Uterus (tissue), 4 donors: Measurements from ENCODE around the gene HOXC12. TPM values are rescaled to one million over a fixed set of nuclear protein-coding genes. Genes with fewer than 3 reads are reported as not detected.

ENCODE experiments used
- DNase-seq, 2 donors: peaks; one replicate each; pipeline ENCODE4 v3.0.0-alpha.2; 2019 to 2020
- H3K27ac ChIP-seq, 2 donors: fragments of 200-600 bp; sonication (generic); 1 replicate in 1 of 2; 2 replicates in 1 of 2; pipeline ENCODE4 v1.5.1; 2016 to 2018
- H3K27me3 ChIP-seq, 2 donors: fragments of 200-600 bp; sonication (generic); one replicate each; pipeline ENCODE4 v1.5.1; 2018 to 2019; ENCODE audit warnings: control low read depth in 1 of 2
- H3K36me3 ChIP-seq, 2 donors: fragments of 200-600 bp; sonication (generic); one replicate each; pipeline ENCODE4 v1.5.1; 2019; ENCODE audit warnings: control low read depth in 1 of 2
- H3K4me1 ChIP-seq, 2 donors: fragments of 200-600 bp; sonication (generic); one replicate each; pipeline ENCODE4 v1.5.1; 2018 to 2019; ENCODE audit warnings: control low read depth in 1 of 2
- H3K4me3 ChIP-seq, 2 donors: fragments of 200-600 bp; sonication (generic); 1 replicate in 1 of 2; 2 replicates in 1 of 2; pipeline ENCODE4 v1.5.1; 2018 to 2019; ENCODE audit warnings: mild to moderate bottlenecking in 1 of 2
- H3K9me3 ChIP-seq, 2 donors: fragments of 200-600 bp; sonication (generic); one replicate each; pipeline ENCODE4 v1.5.1; 2019; ENCODE audit warnings: control low read depth in 1 of 2
- CTCF ChIP-seq, 4 experiments: fragments of 200-600 bp in 2 of 4; fragments of 450-650 bp in 2 of 4; sonication (generic) in 2 of 4; IDR thresholded peaks; one replicate each; pipeline ENCODE4 v1.5.1; 2016 to 2019; ENCODE audit warnings: antibody characterized with exemption in 4 of 4, mild to moderate bottlenecking in 2 of 4, moderate library complexity in 1 of 4
- POLR2A ChIP-seq, 2 donors: fragments of 450-650 bp; IDR thresholded peaks; one replicate each; pipeline ENCODE4 v1.6.1; 2016; ENCODE audit warnings: antibody characterized with exemption in 2 of 2, mild to moderate bottlenecking in 1 of 2, moderate library complexity in 1 of 2
- intact Hi-C: fragments of 100-400 bp; cut with DNase I; formaldehyde crosslinking; loops from one replicate; pipeline ENCODE4 v1.15.1; 2023; ENCODE audit warnings: low total_unique reads
- total RNA-seq, 4 donors: library from RNA; depleted of rRNA in 3 of 4; stranded (reverse); fragments of >200 nt in 3 of 4; gene quantifications; one replicate each; pipeline versions ENCODE4 v1.1.0 to v1.2.4, GENCODE V29; 2014 to 2023
- donor health status: DM: yes; HTN: yes; CAD: no.

Gene HOXC12
- total RNA-seq, 4 donors from 2014 or later, result not detected

- Histone ChIP-seq H3K4me1 (peaks cover 0 to 22% of the 10 kb centered on the region in 2 donors), H3K36me3 (no peaks in the 10 kb centered on the region), H3K27ac (peak overlapping the region in 1 of 2 donors; percentile 49), H3K27me3 (peaks cover 36 to 72% of the 10 kb centered on the region in 2 donors), H3K9me3 (no peaks in the 10 kb centered on the region), H3K4me3 (no peak overlapping the region)
- intact Hi-C loops, result no loop called here
- DNase-seq, result no peak
- no peak for TF ChIP-seq CTCF (IDR thresholded peaks at IDR 0.05)
- no peak for TF ChIP-seq POLR2A (IDR thresholded peaks at IDR 0.05)
These were observed 44.2 kb downstream of the HOXC12 start for GRCh38 chr12:53998900-53999236.

GRCh38 chr12:53999559-54000115 is 44.9 kb downstream of the HOXC12 start:
- Histone ChIP-seq H3K27me3 (peaks cover 29 to 64% of the 10 kb centered on the region in 2 donors), H3K4me3 (peak overlapping the region; percentile 15 to 48), H3K9me3 (no peaks in the 10 kb centered on the region), H3K4me1 (peaks cover 0 to 15% of the 10 kb centered on the region in 2 donors), H3K27ac (peak overlapping the region in 1 of 2 donors; percentile 49), H3K36me3 (no peaks in the 10 kb centered on the region)
- peak in 1 of 2 donors; percentile 70 for DNase-seq
- TF ChIP-seq POLR2A (IDR thresholded peaks at IDR 0.05) (no peak), CTCF (IDR thresholded peaks at IDR 0.05) (no peak)
- intact Hi-C loops, result no loop called here

- H3K36me3 ChIP-seq, result no peaks in the 10 kb centered on the region
- TF ChIP-seq POLR2A (IDR thresholded peaks at IDR 0.05) (no peak), CTCF (IDR thresholded peaks at IDR 0.05) (no peak)
- peaks cover 0 to 8% of the 10 kb centered on the region in 2 donors for H3K4me1 ChIP-seq
- intact Hi-C loops, result no loop called here
- peak within 1 kb of the TSS in 1 of 2 donors; percentile 49 for H3K27ac ChIP-seq
- no peaks in the 10 kb centered on the region for H3K9me3 ChIP-seq
- peaks cover 23 to 57% of the 10 kb centered on the region in 2 donors for H3K27me3 ChIP-seq
- no peak for DNase-seq
- H3K4me3 ChIP-seq, result peak within 1 kb of the TSS; percentile 15 to 48
These were observed 45.7 kb downstream of the HOXC12 start, which contains the start of gene HOXC9 for GRCh38 chr12:54000116-54001114. Gene HOXC9 (plus strand): TSS chr12:54000161. CDS start chr12:54000189, 28 bp downstream.

- DNase-seq, result no peak
- peaks cover 0 to 5% of the 10 kb centered on the region in 2 donors for H3K4me1 ChIP-seq
- no peak overlapping the region for H3K27ac ChIP-seq
- peaks cover 28 to 48% of the 10 kb centered on the region in 2 donors for H3K27me3 ChIP-seq
- TF ChIP-seq POLR2A (IDR thresholded peaks at IDR 0.05) (no peak), CTCF (IDR thresholded peaks at IDR 0.05) (no peak)
- no peaks in the 10 kb centered on the region for H3K9me3 ChIP-seq
- no peaks in the 10 kb centered on the region for H3K36me3 ChIP-seq
- no peak overlapping the region for H3K4me3 ChIP-seq
- intact Hi-C loops, result no loop called here
These were observed 46.8 kb downstream of the HOXC12 start for GRCh38 chr12:54001283-54002187.
